HG03039 (cell line): Measurements from ENCODE around the gene KRTAP12-2.
"Not testable (repeated sequence)": the region's sequence is repeated elsewhere in the genome, so short reads cannot be mapped to it uniquely, and the experiment has no call there.

Experiments used
- ATAC-seq: cut with Tn5 transposase; IDR thresholded peaks from one replicate; pipeline ENCODE4 v1.9.1; 2021; ENCODE audit warnings: mild to moderate bottlenecking, moderate library complexity; ENCODE audit not compliant: unreplicated experiment

The KRTAP12-2 gene

GRCh38 chr21:44686000-44686781 lies 19.5 kb upstream of the KRTAP12-2 start:
- ATAC-seq: no peak

DNA sequence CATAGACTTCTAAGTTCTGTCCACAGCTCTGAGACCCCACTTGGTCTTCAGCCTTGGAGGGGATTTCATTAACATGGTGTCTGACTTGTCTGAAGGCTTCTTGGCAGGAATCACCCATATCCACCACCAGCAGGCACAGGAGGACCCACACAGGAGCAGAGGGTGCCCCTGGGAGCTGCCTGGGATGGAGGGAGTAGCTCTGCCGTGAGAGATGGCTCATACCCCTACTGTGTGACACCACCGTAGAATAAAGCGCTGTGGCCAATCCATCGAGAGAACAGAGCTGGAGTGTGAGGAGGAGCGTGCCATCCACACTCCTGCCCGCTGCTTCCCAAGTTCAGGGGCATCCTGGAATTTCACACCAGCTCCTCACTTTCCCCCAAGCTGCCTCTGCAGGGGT lies 18.3 kb upstream of the KRTAP12-2 start:
- ATAC-seq: not testable (repeated sequence)

DNA sequence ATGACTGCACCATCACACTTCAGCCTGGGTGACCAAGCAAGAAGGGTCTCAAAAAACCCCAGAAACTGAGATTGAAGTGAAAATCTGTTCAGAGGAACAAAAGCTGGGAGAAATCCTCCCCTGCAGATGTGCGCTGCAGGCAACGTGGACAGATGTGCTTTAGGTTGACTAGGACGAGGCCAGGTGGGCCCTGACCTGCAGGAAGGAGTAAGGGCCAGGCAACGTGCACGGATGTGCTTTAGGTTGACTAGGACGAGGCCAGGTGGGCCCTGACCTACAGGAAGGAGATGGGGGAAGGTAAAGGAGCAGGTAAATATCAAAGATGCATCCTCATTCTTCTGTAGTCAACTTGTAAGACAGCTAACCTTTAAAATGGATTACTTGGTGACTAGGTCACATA lies 17.8 kb upstream of the KRTAP12-2 start:
- no peak for ATAC-seq

DNA sequence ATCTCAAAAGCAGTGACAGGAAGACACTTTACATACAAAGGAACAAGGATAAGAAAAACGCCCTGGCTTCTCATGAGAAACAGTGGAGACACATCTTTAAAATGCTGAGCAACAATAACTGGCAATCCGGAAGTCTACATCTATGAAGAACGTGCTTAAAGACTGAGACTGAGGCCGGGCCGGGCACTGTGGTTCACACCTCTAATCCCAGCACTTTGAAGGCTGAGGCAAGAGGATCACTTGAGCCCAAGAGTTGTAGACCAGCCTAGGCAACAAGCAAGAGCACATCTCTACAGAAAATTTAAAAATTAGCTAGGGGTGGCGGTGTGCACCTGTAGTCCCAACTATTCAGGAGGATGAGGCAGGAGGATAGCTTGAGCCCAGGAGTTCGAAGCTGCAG lies 17.4 kb upstream of the KRTAP12-2 start:
- no peak for ATAC-seq

DNA sequence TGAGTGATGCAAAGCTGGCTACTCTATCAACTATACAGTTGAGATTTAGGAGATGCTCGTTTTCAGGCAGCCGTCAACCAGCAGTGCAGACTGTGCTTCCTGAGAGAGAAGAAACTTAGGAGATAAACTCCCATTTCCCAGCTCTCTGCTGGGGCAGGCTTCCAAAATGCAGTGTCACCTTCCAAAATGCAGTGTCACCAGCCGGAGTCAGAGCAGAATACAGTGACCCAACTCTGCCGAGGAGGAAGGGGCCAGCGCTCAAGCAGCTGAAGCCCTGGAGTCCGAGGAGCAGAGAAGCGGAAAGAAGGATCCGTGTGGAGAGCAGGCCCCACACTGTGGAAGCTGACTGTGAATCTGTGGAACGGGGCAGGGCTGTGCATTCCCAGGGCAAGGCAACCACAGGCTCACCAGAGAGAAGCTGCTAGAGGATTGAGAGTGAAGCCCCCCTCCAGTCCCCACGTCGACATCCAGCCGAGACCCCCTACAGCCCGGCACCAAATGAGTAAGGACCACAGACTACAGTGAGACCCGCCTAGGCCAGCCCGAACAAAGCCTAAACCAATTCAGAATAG lies 15.9 kb upstream of the KRTAP12-2 start:
- no peak for ATAC-seq

DNA sequence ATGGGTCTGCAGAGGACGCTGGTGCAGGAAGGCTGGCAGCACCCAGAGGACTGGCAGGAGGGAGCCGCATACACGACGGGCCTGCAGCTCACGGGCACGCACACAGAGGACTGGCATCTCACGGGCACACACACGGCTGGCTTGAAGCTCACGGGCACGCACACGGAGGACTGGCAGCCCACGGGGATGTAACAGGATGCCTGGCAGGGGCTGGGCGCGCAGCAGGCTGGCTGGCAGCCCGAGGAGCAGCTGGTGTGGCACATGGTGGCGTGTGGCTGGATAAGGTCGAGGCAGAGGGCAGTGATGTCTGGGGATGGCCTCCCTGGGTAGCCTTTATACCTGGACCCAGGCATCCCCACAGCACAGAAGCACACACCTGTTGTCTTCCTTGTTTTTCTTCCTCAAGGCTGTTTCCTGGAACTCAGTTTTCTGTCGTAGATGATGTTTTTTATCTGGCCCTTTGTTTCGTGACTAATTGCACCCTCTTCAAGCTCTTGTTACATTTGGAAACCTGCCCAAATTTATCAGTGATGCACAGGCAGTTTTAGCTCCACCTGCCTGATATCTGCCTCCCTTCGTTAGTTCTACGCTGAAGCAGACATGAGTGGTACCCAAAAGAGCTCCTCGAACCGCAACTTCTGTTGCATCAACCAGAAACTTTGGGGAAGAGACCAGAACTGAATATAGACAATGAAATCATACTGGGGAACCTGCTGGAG lies 15.3 kb upstream of the KRTAP12-2 start, which contains the start of gene KRTAP12-1:
TSS of gene KRTAP12-1 (minus strand) at position 303 of the 719 bp plus-strand sequence. CDS start at position 263, 40 bp downstream.
- no peak for ATAC-seq

GRCh38 chr21:44681152-44681551 lies 14.4 kb upstream of the KRTAP12-2 start:
- no peak for ATAC-seq

- no peak for ATAC-seq
Observed at GRCh38 chr21:44677881-44678280, 11.2 kb upstream of the KRTAP12-2 start.

DNA sequence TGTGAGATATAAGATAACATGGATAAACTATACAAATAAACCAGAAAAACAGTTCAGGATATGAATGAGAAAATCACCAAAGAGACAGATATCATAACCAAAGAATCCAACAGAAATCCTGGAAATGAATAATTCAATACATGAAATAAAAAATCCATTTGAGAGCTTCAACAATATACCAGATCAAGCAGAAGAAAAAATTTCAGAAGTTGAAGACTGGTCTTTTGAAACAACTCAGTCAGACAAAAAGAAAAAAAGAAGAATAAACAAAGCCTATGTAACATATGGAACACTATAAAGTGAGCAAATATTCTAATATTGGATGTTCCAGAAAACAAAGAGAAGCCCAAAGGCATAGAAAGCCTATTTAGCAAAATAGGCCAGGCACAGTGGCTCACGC lies 5.2 kb upstream of the KRTAP12-2 start:
- no peak for ATAC-seq

GRCh38 chr21:44670642-44671432 lies 4.1 kb upstream of the KRTAP12-2 start:
- no peak for ATAC-seq

DNA sequence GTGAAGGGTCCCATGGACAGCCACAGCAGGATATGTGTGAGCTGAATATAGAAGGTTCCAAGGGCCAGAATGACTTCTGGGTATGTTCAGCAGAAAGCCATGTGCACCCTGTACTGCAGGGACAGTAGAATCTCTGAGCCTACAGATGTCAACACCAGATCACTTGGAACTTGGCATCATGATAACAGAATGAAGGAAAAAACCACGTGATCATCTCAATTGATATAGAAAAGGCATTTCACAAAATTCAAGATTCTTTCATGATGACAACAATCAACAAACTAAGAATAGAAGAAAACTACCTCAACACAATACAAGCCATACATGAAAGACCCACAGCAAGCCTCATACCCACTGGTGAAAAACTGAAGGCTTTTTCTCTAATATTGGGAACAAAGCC lies 885 bp upstream of the KRTAP12-2 start:
- ATAC-seq: no peak

GRCh38 chr21:44664691-44665090 lies 2.0 kb downstream of the KRTAP12-2 start:
- no peak for ATAC-seq

DNA sequence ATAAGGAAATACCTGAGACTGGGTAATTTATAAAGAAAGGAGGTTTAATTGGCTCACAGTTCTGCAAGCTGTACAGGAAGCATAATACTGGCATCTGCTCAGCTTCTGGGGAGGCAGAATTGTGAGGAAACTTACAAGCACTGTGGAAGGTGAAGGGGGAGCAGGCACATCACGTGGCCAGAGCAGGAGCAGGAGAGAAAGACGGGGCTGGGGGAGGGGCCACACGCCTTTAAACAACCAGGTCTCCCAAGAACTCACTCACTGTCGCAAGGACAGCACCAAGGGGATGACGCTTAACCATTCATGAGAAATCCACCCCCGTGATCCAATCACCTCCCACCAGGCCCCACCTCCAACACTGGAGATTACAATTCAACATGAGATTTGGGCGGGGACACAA lies 5.2 kb downstream of the KRTAP12-2 start:
- not testable (repeated sequence) for ATAC-seq

GRCh38 chr21:44658913-44659595 lies 7.7 kb downstream of the KRTAP12-2 start:
- no peak for ATAC-seq

- no peak for ATAC-seq
Observed at GRCh38 chr21:44658541-44658910, 8.2 kb downstream of the KRTAP12-2 start.

DNA sequence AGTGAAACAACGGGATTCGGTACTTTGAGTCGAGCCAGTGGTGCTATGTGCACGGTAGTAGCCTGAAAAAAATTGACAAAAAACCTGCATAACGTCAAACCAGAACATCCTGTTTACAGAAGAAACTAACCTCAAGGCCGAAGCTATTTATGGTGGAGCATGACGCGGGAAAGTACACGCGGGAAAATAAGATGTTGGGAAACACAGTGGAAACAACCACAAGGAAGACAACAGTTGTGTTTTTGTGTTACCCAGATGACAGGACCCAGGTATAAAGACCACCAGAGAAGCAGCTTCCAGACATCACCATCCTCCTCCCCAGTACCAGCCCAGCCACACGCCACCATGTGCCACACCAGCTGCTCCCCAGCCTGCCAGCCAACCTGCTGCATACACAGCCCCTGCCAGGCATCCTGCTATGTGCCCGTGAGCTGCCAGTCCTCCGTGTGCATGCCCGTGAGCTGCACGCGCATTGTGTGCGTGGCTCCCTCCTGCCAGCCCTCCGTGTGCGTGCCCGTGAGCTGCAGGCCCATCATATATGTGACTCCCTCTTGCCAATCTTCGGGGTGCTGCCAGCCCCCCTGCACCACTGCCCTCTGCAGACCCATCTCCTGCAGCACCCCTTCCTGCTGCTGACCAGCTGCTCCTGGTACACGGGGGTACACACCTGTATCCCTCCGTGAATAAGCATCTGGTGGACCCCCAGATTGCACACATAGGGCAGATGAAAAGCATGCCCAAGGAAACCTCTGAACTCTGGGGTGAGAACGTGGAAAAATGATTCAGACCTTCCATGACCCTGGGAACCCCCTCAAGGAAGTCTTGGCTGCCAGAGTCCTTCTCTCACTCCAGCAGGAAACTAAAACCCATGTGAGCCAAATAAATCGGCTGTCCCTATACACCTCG lies 8.8 kb downstream of the KRTAP12-2 start, which contains the start of gene KRTAP12-3:
TSS of gene KRTAP12-3 (plus strand) at position 298 of the 906 bp plus-strand sequence. CDS start at position 346, 48 bp downstream.
- ATAC-seq: no peak

- no peak for ATAC-seq
Observed at GRCh38 chr21:44656868-44657267, 9.9 kb downstream of the KRTAP12-2 start.

GRCh38 chr21:44654576-44655175 lies 12.1 kb downstream of the KRTAP12-2 start, which contains the start of gene KRTAP12-4:
TSS of gene KRTAP12-4 (minus strand) at chr21:44654659. CDS start at chr21:44654614, 45 bp downstream.
- no peak for ATAC-seq
